K562 (cell line): ENCODE data around the gene GLYAT. TPM values are rescaled to one million over a fixed set of nuclear protein-coding genes. Genes with fewer than 3 reads are reported as not detected.
A peak's percentile ranks its signal among the peaks of the same experiment; 100 is the strongest.

ENCODE experiments used
- CC2D1A ChIP-seq: fragments of 450-650 bp; IDR thresholded peaks from 2 replicates; pipeline ENCODE4 v1.6.1; 2017; ENCODE audit warnings: mild to moderate bottlenecking
- ELF4 ChIP-seq: fragments of 450-650 bp; formaldehyde crosslinking; IDR thresholded peaks from 2 replicates; pipeline ENCODE4 v1.4.0; 2022; ENCODE audit warnings: missing genetic modification characterization
- ESRRB ChIP-seq: fragments of 250-450 bp; sonication (Bioruptor Pico); IDR thresholded peaks from 2 replicates; pipeline ENCODE4 v1.5.0; 2020; ENCODE audit warnings: mild to moderate bottlenecking, moderate library complexity, borderline replicate concordance
- FOSL1 ChIP-seq: fragments of 200-800 bp; sonication (Bioruptor generic); conservative IDR thresholded peaks from 2 replicates; pipeline ENCODE4 v1.6.1; 2016; ENCODE audit warnings: missing genetic modification characterization, missing compliant biosample characterization
- LEF1 ChIP-seq: fragments of 450-650 bp; IDR thresholded peaks from 2 replicates; pipeline ENCODE4 v1.6.1; 2016; ENCODE audit warnings: mild to moderate bottlenecking
- MYC ChIP-seq, 2 experiments: fragments of 250-450 bp in 1 of 2; sonication (Bioruptor Pico) in 1 of 2; IDR thresholded peaks; 2 replicates each; pipeline versions ENCODE4 v1.5.1 to v1.6.1; 2012 to 2021; ENCODE audit warnings: low read depth in 2 of 2, borderline replicate concordance in 1 of 2, improper control_type of control experiment in 1 of 2, low read length in 1 of 2, mild to moderate bottlenecking in 1 of 2, moderate library complexity in 1 of 2
- NFRKB ChIP-seq: fragments of 450-650 bp; IDR thresholded peaks from 2 replicates; pipeline ENCODE4 v1.6.1; 2016; ENCODE audit warnings: low read depth
- PCBP1 ChIP-seq: fragments of 200-400 bp; formaldehyde crosslinking; IDR thresholded peaks from 2 replicates; pipeline ENCODE4 v1.6.1; 2018; ENCODE audit warnings: mild to moderate bottlenecking, low read depth, low read length; ENCODE audit not compliant: poor library complexity, severe bottlenecking
- POU5F1 ChIP-seq: fragments of 150-350 bp; IDR thresholded peaks from 2 replicates; pipeline ENCODE4 v1.6.1; 2014; ENCODE audit warnings: borderline replicate concordance, low read length, low read depth, mild to moderate bottlenecking; ENCODE audit not compliant: partially characterized antibody
- RNF2 ChIP-seq: sonication (generic); IDR thresholded peaks from 2 replicates; pipeline ENCODE4 v1.6.1; 2016
- SMARCE1 ChIP-seq: fragments of 450-650 bp; IDR thresholded peaks from 2 replicates; pipeline ENCODE4 v1.7.1; 2016; ENCODE audit warnings: mild to moderate bottlenecking
- XRCC5 ChIP-seq: fragments of 200-400 bp; formaldehyde crosslinking; IDR thresholded peaks from 2 replicates; pipeline ENCODE4 v1.6.1; 2017; ENCODE audit warnings: low read depth, mild to moderate bottlenecking, low read length
- ZNF77 ChIP-seq: fragments of 250-450 bp; sonication (Bioruptor Pico); IDR thresholded peaks from 2 replicates; pipeline ENCODE4 v1.5.0; 2020
- ZNF785 ChIP-seq: fragments of 250-450 bp; sonication (Bioruptor Pico); IDR thresholded peaks from 2 replicates; pipeline ENCODE4 v1.4.0; 2020; ENCODE audit warnings: mild to moderate bottlenecking
- polyA plus RNA-seq, 8 experiments: library from polyadenylated mRNA; depleted of rRNA in 4 of 8; stranded (reverse) in 5 of 8; unstranded in 3 of 8; fragments of >200 nt; fragmentation: Nextera tagmentation in 2 of 8; fragmentation: Illumina TruSeq in 1 of 8; extraction: Ambion mirVana in 2 of 8; extraction: Trizol in 1 of 8; gene quantifications; 2 replicates each; pipeline versions ENCODE4 v1.2.1 to v1.2.3, GENCODE V29; 2011 to 2014; ENCODE audit warnings: inconsistent platforms in 1 of 8, missing spikeins in 1 of 8
- total RNA-seq, 7 experiments: library from RNA; depleted of rRNA in 6 of 7; stranded (reverse); fragments of >200 nt in 6 of 7; fragmentation: Illumina TruSeq in 2 of 7; extraction: Trizol in 2 of 7; gene quantifications; 2 replicates each; pipeline versions ENCODE4 v1.2.1 to v1.2.3, GENCODE V29; 2011 to 2021; ENCODE audit warnings: low replicate concordance in 1 of 7
- TF ChIP-seq, protein P1 (sequence below): fragments of 150-350 bp; IDR thresholded peaks from 2 replicates; pipeline ENCODE4 v1.6.1; 2014; ENCODE audit warnings: low read depth, mild to moderate bottlenecking, low read length, borderline replicate concordance
- TF ChIP-seq, protein P2 (sequence below): fragments of 250-450 bp; sonication (Bioruptor Pico); IDR thresholded peaks from 2 replicates; pipeline ENCODE4 v1.9.0; 2021; ENCODE audit warnings: mild to moderate bottlenecking, inconsistent platforms
- TF ChIP-seq, protein P3 (sequence below), 3 experiments: fragments of 200-800 bp in 1 of 3; fragments of 250-450 bp in 1 of 3; fragments of 450-650 bp in 1 of 3; sonication (Bioruptor Pico) in 1 of 3; sonication (Bioruptor generic) in 1 of 3; formaldehyde crosslinking in 1 of 3; IDR thresholded peaks; 2 replicates each; pipeline versions ENCODE4 v1.6.1 to v1.8.0; 2016 to 2022; ENCODE audit warnings: mild to moderate bottlenecking in 2 of 3, missing genetic modification characterization in 2 of 3, missing compliant biosample characterization in 1 of 3, moderate library complexity in 1 of 3
- TF ChIP-seq, protein P4 (sequence below): sonication (generic); formaldehyde crosslinking; IDR thresholded peaks from 2 replicates; pipeline ENCODE4 v1.9.0; 2022; ENCODE audit warnings: mild to moderate bottlenecking, missing genetic modification reagents

GLYAT gene
- total and polyA plus RNA-seq, 9 of the 15 experiments (the other 6 are each of a cell fraction or from before 2014, with no cell fraction given): not detected

DNA sequence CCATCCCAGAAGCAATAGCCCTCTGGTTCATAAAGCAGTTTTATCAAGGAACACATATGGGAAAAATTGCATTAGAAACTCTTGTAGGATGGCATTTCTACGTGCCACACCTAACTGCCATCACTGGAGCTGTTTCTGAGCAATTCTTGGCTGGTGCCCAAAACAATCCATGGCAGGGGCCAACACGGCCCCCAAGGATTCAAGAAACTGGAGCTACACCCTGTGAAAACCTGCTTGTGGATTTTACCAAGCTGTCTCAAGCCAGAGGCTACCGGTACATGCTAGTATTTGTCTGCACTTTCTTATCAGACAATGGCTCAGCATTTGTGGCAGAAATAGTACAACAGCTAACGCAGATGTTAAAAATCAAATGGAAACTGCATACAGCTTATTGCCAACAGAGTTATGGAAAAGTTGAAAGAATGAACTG is 42.4 kb upstream of the GLYAT start (continued):
- no peak for TF ChIP-seq MYC (IDR thresholded peaks at IDR 0.05; ENCODE audit: low read depth, low read length)
- no peak for TF ChIP-seq MYC (CRISPR knock-in tag; IDR thresholded peaks at IDR 0.05; ENCODE audit: borderline replicate concordance, low read depth)
- TF ChIP-seq XRCC5: no peak
- TF ChIP-seq ZNF785: no peak
- no peak for TF ChIP-seq PCBP1
- peak; percentile 27; the same call in 1 of the 2 replicates for TF ChIP-seq RNF2
- TF ChIP-seq LEF1: peak; percentile 76
- no peak for TF ChIP-seq POU5F1
- no peak for TF ChIP-seq CC2D1A
- no peak for TF ChIP-seq ESRRB
- TF ChIP-seq FOSL1: peak; percentile 34; the same call in 1 of the 2 replicates
- TF ChIP-seq, protein P1, sequence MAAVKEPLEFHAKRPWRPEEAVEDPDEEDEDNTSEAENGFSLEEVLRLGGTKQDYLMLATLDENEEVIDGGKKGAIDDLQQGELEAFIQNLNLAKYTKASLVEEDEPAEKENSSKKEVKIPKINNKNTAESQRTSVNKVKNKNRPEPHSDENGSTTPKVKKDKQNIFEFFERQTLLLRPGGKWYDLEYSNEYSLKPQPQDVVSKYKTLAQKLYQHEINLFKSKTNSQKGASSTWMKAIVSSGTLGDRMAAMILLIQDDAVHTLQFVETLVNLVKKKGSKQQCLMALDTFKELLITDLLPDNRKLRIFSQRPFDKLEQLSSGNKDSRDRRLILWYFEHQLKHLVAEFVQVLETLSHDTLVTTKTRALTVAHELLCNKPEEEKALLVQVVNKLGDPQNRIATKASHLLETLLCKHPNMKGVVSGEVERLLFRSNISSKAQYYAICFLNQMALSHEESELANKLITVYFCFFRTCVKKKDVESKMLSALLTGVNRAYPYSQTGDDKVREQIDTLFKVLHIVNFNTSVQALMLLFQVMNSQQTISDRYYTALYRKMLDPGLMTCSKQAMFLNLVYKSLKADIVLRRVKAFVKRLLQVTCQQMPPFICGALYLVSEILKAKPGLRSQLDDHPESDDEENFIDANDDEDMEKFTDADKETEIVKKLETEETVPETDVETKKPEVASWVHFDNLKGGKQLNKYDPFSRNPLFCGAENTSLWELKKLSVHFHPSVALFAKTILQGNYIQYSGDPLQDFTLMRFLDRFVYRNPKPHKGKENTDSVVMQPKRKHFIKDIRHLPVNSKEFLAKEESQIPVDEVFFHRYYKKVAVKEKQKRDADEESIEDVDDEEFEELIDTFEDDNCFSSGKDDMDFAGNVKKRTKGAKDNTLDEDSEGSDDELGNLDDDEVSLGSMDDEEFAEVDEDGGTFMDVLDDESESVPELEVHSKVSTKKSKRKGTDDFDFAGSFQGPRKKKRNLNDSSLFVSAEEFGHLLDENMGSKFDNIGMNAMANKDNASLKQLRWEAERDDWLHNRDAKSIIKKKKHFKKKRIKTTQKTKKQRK: no peak
- TF ChIP-seq, protein P2, sequence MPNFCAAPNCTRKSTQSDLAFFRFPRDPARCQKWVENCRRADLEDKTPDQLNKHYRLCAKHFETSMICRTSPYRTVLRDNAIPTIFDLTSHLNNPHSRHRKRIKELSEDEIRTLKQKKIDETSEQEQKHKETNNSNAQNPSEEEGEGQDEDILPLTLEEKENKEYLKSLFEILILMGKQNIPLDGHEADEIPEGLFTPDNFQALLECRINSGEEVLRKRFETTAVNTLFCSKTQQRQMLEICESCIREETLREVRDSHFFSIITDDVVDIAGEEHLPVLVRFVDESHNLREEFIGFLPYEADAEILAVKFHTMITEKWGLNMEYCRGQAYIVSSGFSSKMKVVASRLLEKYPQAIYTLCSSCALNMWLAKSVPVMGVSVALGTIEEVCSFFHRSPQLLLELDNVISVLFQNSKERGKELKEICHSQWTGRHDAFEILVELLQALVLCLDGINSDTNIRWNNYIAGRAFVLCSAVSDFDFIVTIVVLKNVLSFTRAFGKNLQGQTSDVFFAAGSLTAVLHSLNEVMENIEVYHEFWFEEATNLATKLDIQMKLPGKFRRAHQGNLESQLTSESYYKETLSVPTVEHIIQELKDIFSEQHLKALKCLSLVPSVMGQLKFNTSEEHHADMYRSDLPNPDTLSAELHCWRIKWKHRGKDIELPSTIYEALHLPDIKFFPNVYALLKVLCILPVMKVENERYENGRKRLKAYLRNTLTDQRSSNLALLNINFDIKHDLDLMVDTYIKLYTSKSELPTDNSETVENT (CRISPR knock-in tag): no peak
- TF ChIP-seq, protein P3, sequence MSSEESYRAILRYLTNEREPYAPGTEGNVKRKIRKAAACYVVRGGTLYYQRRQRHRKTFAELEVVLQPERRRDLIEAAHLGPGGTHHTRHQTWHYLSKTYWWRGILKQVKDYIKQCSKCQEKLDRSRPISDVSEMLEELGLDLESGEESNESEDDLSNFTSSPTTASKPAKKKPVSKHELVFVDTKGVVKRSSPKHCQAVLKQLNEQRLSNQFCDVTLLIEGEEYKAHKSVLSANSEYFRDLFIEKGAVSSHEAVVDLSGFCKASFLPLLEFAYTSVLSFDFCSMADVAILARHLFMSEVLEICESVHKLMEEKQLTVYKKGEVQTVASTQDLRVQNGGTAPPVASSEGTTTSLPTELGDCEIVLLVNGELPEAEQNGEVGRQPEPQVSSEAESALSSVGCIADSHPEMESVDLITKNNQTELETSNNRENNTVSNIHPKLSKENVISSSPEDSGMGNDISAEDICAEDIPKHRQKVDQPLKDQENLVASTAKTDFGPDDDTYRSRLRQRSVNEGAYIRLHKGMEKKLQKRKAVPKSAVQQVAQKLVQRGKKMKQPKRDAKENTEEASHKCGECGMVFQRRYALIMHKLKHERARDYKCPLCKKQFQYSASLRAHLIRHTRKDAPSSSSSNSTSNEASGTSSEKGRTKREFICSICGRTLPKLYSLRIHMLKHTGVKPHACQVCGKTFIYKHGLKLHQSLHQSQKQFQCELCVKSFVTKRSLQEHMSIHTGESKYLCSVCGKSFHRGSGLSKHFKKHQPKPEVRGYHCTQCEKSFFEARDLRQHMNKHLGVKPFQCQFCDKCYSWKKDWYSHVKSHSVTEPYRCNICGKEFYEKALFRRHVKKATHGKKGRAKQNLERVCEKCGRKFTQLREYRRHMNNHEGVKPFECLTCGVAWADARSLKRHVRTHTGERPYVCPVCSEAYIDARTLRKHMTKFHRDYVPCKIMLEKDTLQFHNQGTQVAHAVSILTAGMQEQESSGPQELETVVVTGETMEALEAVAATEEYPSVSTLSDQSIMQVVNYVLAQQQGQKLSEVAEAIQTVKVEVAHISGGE (CRISPR knock-in tag; IDR thresholded peaks at IDR 0.05): no peak; a peak in 1 of 6 replicates
- TF ChIP-seq NFRKB: 0 out of 2 replicates have a peak, but pooled peaks have one; percentile 60
- no peak for TF ChIP-seq ZNF77 (CRISPR knock-in tag)
- peak; percentile 15; the same call in 1 of the 2 replicates for TF ChIP-seq SMARCE1
- TF ChIP-seq, protein P4, sequence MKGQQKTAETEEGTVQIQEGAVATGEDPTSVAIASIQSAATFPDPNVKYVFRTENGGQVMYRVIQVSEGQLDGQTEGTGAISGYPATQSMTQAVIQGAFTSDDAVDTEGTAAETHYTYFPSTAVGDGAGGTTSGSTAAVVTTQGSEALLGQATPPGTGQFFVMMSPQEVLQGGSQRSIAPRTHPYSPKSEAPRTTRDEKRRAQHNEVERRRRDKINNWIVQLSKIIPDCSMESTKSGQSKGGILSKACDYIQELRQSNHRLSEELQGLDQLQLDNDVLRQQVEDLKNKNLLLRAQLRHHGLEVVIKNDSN (CRISPR knock-in tag): no peak
- 0 out of 2 replicates have a peak, but pooled peaks have one; percentile 6 for TF ChIP-seq ELF4 (CRISPR knock-in tag)
